SK-N-SH (cell line): ENCODE data around the gene STARD3. TPM values are rescaled to one million over a fixed set of nuclear protein-coding genes. Genes with fewer than 3 reads are reported as not detected.

Experiments used
- CTCF ChIA-PET: fragments of 300-600, 350-600 bp; formaldehyde crosslinking; extraction: SDS; loops from one replicate; lab custom pipeline; 2021; lab: Yijun Ruan, JAX
- POLR2A ChIA-PET: fragments of 350-600 bp; sonication (Branson Sonifier 250); formaldehyde crosslinking; extraction: SDS; loops from one replicate; lab custom pipeline; 2020; ENCODE audit warnings: antibody characterized with exemption, inconsistent platforms; lab: Yijun Ruan, JAX
- DNase-seq: peaks from one replicate; pipeline ENCODE4 v3.0.0; 2012
- H2AFZ ChIP-seq: fragments of 200-600 bp; sonication (generic); 2 replicates; pipeline ENCODE4 v1.8.1; 2016; ENCODE audit warnings: antibody characterized with exemption, mild to moderate bottlenecking, low read depth
- H3F3A ChIP-seq: fragments of 200-600 bp; sonication (generic); replicated peaks from 2 replicates; pipeline ENCODE3; 2016; ENCODE audit warnings: antibody characterized with exemption, mild to moderate bottlenecking; ENCODE audit not compliant: insufficient read depth
- H3K27ac ChIP-seq, 2 experiments: fragments of 200-500 bp in 1 of 2; fragments of 200-600 bp in 1 of 2; sonication (Bioruptor generic) in 1 of 2; sonication (generic), shearing (Covaris generic) in 1 of 2; 2 replicates each; pipeline versions ENCODE4 v1.5.1 to v1.6.1; 2014 to 2016; ENCODE audit warnings: low read depth in 2 of 2, inconsistent platforms in 1 of 2, low read length in 1 of 2, mild to moderate bottlenecking in 1 of 2, mixed read lengths in 1 of 2
- H3K27me3 ChIP-seq: fragments of 200-600 bp; sonication (generic), shearing (Covaris generic); 2 replicates; pipeline ENCODE4 v1.6.1; 2016; ENCODE audit warnings: mixed run types; ENCODE audit not compliant: insufficient read depth
- H3K36me3 ChIP-seq, 2 experiments: fragments of 200-500 bp in 1 of 2; fragments of 200-600 bp in 1 of 2; sonication (Bioruptor generic) in 1 of 2; sonication (generic) in 1 of 2; replicated peaks in 1 of 2; 2 replicates each; pipeline versions ENCODE3 to v1.5.1; 2014 to 2016; ENCODE audit warnings: low read length in 1 of 2, mild to moderate bottlenecking in 1 of 2; ENCODE audit not compliant: insufficient read depth in 2 of 2, control insufficient read depth in 1 of 2
- H3K4me1 ChIP-seq, 2 experiments: fragments of 200-500 bp in 1 of 2; fragments of 200-600 bp in 1 of 2; sonication (Bioruptor generic) in 1 of 2; sonication (generic), shearing (Covaris generic) in 1 of 2; 2 replicates each; pipeline versions ENCODE4 v1.5.1 to v1.6.1; 2014 to 2016; ENCODE audit warnings: low read depth in 1 of 2, low read length in 1 of 2, mixed run types in 1 of 2; ENCODE audit not compliant: insufficient read depth in 2 of 2, control insufficient read depth in 1 of 2
- H3K4me2 ChIP-seq: fragments of 200-600 bp; sonication (generic), shearing (Covaris generic); 2 replicates; pipeline ENCODE4 v1.6.1; 2017; ENCODE audit warnings: mixed run types
- H3K4me3 ChIP-seq, 2 experiments: fragments of 200-500 bp in 1 of 2; fragments of 200-600 bp in 1 of 2; sonication (Bioruptor generic) in 1 of 2; sonication (generic), shearing (Covaris generic) in 1 of 2; 2 replicates each; pipeline versions ENCODE4 v1.5.1 to v1.8.1; 2014 to 2016; ENCODE audit warnings: low read depth in 2 of 2, inconsistent platforms in 1 of 2, low read length in 1 of 2, mild to moderate bottlenecking in 1 of 2, mixed read lengths in 1 of 2, moderate library complexity in 1 of 2
- H3K79me2 ChIP-seq: fragments of 200-600 bp; sonication (generic); 2 replicates; pipeline ENCODE4 v1.8.1; 2017; ENCODE audit warnings: mild to moderate bottlenecking; ENCODE audit not compliant: insufficient read depth
- H3K9ac ChIP-seq: fragments of 200-600 bp; sonication (generic); 2 replicates; pipeline ENCODE4 v1.6.1; 2017; ENCODE audit warnings: mixed run types
- H3K9me2 ChIP-seq: fragments of 200-600 bp; sonication (generic); 2 replicates; pipeline ENCODE4 v1.6.1; 2017; ENCODE audit warnings: mixed run types
- H3K9me3 ChIP-seq: fragments of 200-600 bp; sonication (generic); 2 replicates; pipeline ENCODE4 v1.6.1; 2017; ENCODE audit warnings: mixed run types, mild to moderate bottlenecking, moderate library complexity
- H4K20me1 ChIP-seq: fragments of 200-600 bp; sonication (generic); 2 replicates; pipeline ENCODE4 v1.6.1; 2017; ENCODE audit warnings: mild to moderate bottlenecking, mixed run types; ENCODE audit not compliant: insufficient read depth
- CHD2 ChIP-seq: fragments of 150-350 bp; IDR thresholded peaks from 2 replicates; pipeline ENCODE4 v1.6.1; 2018; ENCODE audit warnings: low read length; ENCODE audit not compliant: partially characterized antibody
- ELF1 ChIP-seq: IDR thresholded peaks from 2 replicates; pipeline ENCODE4 v1.4.0; 2012
- EP300 ChIP-seq, 2 experiments: IDR thresholded peaks; 2 replicates each; pipeline versions ENCODE4 v1.4.0 to v1.6.1; 2012; ENCODE audit warnings: borderline replicate concordance in 1 of 2, low read depth in 1 of 2, low read length in 1 of 2
- FOSL2 ChIP-seq: IDR thresholded peaks from 2 replicates; pipeline ENCODE4 v1.4.0; 2012; ENCODE audit warnings: low read depth, mild to moderate bottlenecking, moderate library complexity, borderline replicate concordance
- FOXM1 ChIP-seq: IDR thresholded peaks from 2 replicates; pipeline ENCODE4 v1.4.0; 2012; ENCODE audit warnings: low read depth, mild to moderate bottlenecking
- GABPA ChIP-seq: IDR thresholded peaks from 2 replicates; pipeline ENCODE4 v1.4.0; 2012; ENCODE audit warnings: low read depth, mild to moderate bottlenecking
- MAX ChIP-seq: IDR thresholded peaks from 2 replicates; pipeline ENCODE4 v1.4.0; 2012; ENCODE audit warnings: low read depth
- PBX3 ChIP-seq: IDR thresholded peaks from 2 replicates; pipeline ENCODE4; 2012
- RCOR1 ChIP-seq: fragments of 150-350 bp; IDR thresholded peaks from 2 replicates; pipeline ENCODE4 v1.6.1; 2017; ENCODE audit warnings: antibody characterized with exemption, low read length
- REST ChIP-seq: IDR thresholded peaks from 2 replicates; pipeline ENCODE4 v1.6.1; 2012; ENCODE audit warnings: mild to moderate bottlenecking, low read depth, low read length, moderate library complexity
- TAF1 ChIP-seq: IDR thresholded peaks from 2 replicates; pipeline ENCODE4 v1.6.1; 2012; ENCODE audit warnings: low read depth, mild to moderate bottlenecking, low read length, moderate library complexity, borderline replicate concordance
- USF1 ChIP-seq: IDR thresholded peaks from 2 replicates; pipeline ENCODE4 v1.4.0; 2012; ENCODE audit warnings: low read depth, borderline replicate concordance
- USF2 ChIP-seq: fragments of 150-350 bp; IDR thresholded peaks from 2 replicates; pipeline ENCODE4 v1.6.1; 2017; ENCODE audit warnings: antibody characterized with exemption, low read length, low read depth, borderline replicate concordance
- YY1 ChIP-seq: IDR thresholded peaks from 2 replicates; pipeline ENCODE4 v1.4.0; 2012; ENCODE audit warnings: low read depth, mild to moderate bottlenecking
- ZBTB33 ChIP-seq: IDR thresholded peaks from 2 replicates; pipeline ENCODE4 v1.4.0; 2012; ENCODE audit warnings: low read depth, borderline replicate concordance
- WGBS: methylation state at CpG from one replicate; pipeline ENCODE4 v1.1.6; 2017; ENCODE audit warnings: low lambda C conversion rate; 5-methylcytosine and 5-hydroxymethylcytosine counted together
- polyA plus RNA-seq, 3 experiments: library from polyadenylated mRNA; depleted of rRNA; stranded (reverse); fragments of >200 nt; gene quantifications; 2 replicates each; pipeline ENCODE4 v1.2.3, GENCODE V29; 2012

Gene STARD3
- polyA plus RNA-seq, 1 of the 3 experiments (the other 2 are of a cell fraction), result 76.8 TPM

GRCh38 chr17:39627712-39628516 is 9.0 kb upstream of the STARD3 start:
- Histone ChIP-seq H3K4me1 (peaks cover 0 to 5% of the 10 kb centered on the region in 2 experiments; a peak in 1 of 4 replicates), H3F3A (no peaks in the 10 kb centered on the region), H3K9ac (no peak overlapping the region), H3K27me3 (peaks cover 41% of the 10 kb centered on the region), H2AFZ (no peak overlapping the region), H3K9me2 (no peaks in the 10 kb centered on the region), H3K4me3 (no peak overlapping the region), H3K9me3 (no peaks in the 10 kb centered on the region), H3K27ac (no peak overlapping the region), H3K4me2 (no peak overlapping the region), H3K79me2 (no peaks in the 10 kb centered on the region), H3K36me3 (no peaks in the 10 kb centered on the region), H4K20me1 (no peaks in the 10 kb centered on the region)
- TF ChIP-seq USF1 (no peak), REST (no peak), FOSL2 (no peak), RCOR1 (no peak), EP300 (IDR thresholded peaks at IDR 0.05; ENCODE audit: borderline replicate concordance in 1 of 2, low read depth in 1 of 2, low read length in 1 of 2) (no peak), FOXM1 (no peak), CHD2 (no peak), GABPA (no peak), ZBTB33 (no peak), TAF1 (no peak), PBX3 (no peak), MAX (no peak), YY1 (no peak), USF2 (no peak), ELF1 (no peak)
- CTCF ChIA-PET, result interaction anchor here (0.8 to 14.5 kb wide), 9 partner anchors 8 to 127 kb away, joined by 3 to 483 read pairs (median 11); partner anchors contain the start of genes NEUROD2, PNMT, STARD3 and TCAP
- POLR2A ChIA-PET, result interaction anchor here (0.5 kb wide), 1 partner anchor 163 kb away, joined by 3 read pairs; no protein-coding TSS in a partner anchor
- WGBS, result 65% methylated on average over 4 of the region's 16 CpGs
- no peak for DNase-seq
